ENCODE measurements around the gene UBE2QL1.
"Not testable (repeated sequence)": the region's sequence is repeated elsewhere in the genome, so short reads cannot be mapped to it uniquely, and the experiment has no call there.

Gene UBE2QL1

DNA sequence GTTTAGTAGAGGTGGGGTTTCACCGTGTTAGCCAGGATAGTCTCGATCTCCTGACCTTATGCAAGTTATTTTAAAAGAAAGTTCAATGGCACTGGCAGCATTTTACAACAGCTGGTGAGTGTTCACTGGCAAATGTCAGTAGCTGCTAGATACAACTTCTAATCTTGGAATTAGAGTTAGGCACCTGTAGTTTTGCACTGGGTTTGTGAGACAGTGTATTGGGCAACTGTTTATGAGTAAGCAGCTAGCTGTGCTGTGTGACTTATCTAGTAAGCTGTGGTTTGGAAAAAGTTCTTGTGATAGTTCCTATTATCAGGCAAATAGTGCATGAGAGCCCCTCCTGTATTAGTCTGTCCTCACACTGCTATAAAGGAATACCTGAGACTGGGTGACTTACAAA lies 61.5 kb downstream of the UBE2QL1 start:
- H3K4me3 ChIP-seq (ENCODE audit: low read length): no peak overlapping the region
- no peak for DNase-seq (ENCODE audit: low read depth, low spot score)

GRCh38 chr5:6510973-6511372 lies 62.3 kb downstream of the UBE2QL1 start:
- H3K4me3 ChIP-seq (ENCODE audit: low read length): no peak overlapping the region
- no peak for DNase-seq (ENCODE audit: low read depth, low spot score)

DNA sequence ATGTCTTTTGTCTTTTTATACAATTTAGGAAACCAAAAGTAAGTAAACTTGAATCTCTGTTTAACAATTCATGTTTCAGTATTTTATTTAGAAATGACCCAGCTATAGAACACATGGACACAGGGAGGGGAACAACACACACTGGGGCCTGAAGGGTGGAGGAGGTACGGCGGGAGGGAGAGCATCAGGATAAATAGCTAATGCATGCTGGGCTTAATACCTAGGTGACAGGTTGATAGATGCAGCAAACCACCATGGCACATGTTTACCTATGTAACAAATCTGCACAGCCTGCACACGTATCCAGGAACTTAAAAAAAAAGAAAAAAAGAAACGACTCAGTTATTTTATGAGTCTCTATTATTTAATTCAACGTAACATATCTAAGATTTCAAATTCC lies 67.2 kb downstream of the UBE2QL1 start:
- not testable (repeated sequence) for H3K4me3 ChIP-seq (ENCODE audit: low read length); DNase-seq (ENCODE audit: low read depth, low spot score)

GRCh38 chr5:6516823-6517222 lies 68.2 kb downstream of the UBE2QL1 start:
- DNase-seq (ENCODE audit: low read depth, low spot score): no peak
- no peak overlapping the region for H3K4me3 ChIP-seq (ENCODE audit: low read length)

GRCh38 chr5:6517510-6517909 lies 68.9 kb downstream of the UBE2QL1 start:
- DNase-seq (ENCODE audit: low read depth, low spot score): no peak
- H3K4me3 ChIP-seq (ENCODE audit: low read length): no peak overlapping the region

DNA sequence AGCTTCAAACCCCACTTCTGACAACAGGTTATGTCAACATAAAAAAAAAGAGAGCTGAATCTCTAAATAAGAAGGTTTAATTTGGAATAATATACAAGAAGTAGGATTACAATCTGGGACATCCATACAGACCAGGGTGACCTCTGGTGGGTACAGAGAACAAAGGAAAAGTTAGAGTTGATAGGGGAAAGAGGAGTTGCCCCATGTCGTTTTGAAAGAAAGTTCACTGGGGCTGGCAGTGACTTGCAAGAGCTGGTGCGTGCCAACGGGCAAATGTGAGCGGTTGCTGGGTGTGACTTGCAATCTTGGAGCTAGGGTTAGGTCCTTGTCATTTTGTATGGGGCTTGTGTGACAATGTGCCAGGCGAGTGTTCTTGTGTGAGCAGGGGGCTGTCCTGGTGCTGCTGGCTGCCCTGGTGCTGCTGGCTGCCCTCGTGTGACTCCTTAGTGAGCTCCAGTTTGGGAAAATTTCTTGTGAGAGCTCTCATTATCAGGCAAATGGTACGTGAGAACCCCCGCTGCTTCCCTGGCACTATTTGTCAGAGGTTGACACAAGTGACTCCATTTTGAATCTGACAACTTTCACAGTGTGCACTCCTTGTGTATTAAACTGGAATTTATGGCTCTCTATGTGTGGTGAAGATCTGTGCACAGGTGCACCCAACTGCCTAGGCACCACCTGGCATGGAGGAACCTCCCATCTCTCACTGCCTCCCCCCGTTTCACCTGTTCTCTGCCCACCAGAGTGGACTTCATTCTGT lies 69.8 kb downstream of the UBE2QL1 start:
- no peak overlapping the region for H3K4me3 ChIP-seq (ENCODE audit: low read length)
- DNase-seq (ENCODE audit: low read depth, low spot score): no peak

- no peak for DNase-seq (ENCODE audit: low read depth, low spot score)
- H3K4me3 ChIP-seq (ENCODE audit: low read length): no peak overlapping the region
Observed at GRCh38 chr5:6520201-6520600, 71.5 kb downstream of the UBE2QL1 start.

DNA sequence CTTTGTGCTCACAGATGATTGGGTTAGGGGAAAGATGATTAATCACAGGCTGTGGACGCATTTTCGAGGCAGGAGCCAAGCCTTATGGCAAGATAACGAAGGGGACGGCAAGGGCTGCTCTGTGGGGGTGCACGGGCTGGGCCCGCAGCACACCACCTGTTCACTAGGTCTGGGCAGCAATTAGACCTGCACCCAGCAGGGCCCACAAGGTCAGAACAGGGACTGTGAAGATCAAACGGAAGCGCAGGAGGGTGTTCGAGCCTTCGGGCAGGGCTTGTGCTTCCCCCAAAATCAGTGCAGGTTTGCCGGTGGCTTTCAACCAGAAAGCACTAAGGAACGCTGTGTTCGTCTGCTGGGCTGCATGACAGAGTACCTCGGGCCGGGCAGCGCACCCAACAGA lies 73.7 kb downstream of the UBE2QL1 start:
- H3K4me3 ChIP-seq (ENCODE audit: low read length): no peak overlapping the region
- no peak for DNase-seq (ENCODE audit: low read depth, low spot score)

DNA sequence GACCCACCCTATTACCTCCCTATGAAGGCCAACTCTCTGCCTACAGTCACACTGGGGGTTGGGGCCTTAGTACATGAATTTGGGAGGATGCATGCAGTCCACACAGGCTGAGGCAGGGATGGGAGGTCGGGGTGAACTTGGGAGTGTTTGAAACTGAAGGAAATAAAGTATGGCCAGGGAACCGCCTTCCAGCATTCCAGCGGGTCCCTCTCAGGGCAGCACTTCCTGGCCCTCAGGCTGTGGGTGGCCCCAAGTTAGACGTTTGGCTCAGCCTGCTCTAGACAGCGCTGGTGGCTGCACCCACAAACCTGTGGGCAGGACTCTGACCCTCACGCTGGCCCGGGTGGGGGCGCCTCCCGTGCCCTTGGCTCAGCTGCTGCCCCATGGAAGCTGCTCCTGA lies 74.3 kb downstream of the UBE2QL1 start:
- no peak for DNase-seq (ENCODE audit: low read depth, low spot score)
- no peak overlapping the region for H3K4me3 ChIP-seq (ENCODE audit: low read length)

GRCh38 chr5:6525422-6525821 lies 76.8 kb downstream of the UBE2QL1 start:
- no peak overlapping the region for H3K4me3 ChIP-seq (ENCODE audit: low read length)
- DNase-seq (ENCODE audit: low read depth, low spot score): no peak

DNA sequence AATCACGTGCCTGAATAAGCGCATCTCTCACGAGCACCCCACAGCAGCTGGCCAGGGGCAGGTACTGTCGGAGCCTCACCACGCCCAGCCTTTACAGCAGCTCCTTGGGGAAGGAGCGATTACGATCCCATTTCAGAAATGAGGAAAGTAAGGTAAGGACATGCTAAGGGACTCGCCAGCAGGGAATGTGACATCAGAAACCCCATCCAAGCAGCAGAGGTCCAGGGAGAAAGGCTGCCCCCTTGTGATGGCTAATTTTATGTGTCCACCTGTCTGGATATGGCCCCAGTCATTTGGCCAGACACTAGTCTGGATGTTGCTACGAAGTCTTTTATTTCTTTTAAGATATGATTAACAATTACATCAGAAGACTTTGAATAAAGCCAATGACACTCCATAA lies 77.3 kb downstream of the UBE2QL1 start:
- no peak overlapping the region for H3K4me3 ChIP-seq (ENCODE audit: low read length)
- no peak for DNase-seq (ENCODE audit: low read depth, low spot score)

GRCh38 chr5:6527749-6528455 lies 79.2 kb downstream of the UBE2QL1 start:
- no peak for DNase-seq (ENCODE audit: low read depth, low spot score)
- no peak overlapping the region for H3K4me3 ChIP-seq (ENCODE audit: low read length)

GRCh38 chr5:6535594-6535993 lies 86.9 kb downstream of the UBE2QL1 start:
- no peak for DNase-seq (ENCODE audit: low read depth, low spot score)
- no peak overlapping the region for H3K4me3 ChIP-seq (ENCODE audit: low read length)

DNA sequence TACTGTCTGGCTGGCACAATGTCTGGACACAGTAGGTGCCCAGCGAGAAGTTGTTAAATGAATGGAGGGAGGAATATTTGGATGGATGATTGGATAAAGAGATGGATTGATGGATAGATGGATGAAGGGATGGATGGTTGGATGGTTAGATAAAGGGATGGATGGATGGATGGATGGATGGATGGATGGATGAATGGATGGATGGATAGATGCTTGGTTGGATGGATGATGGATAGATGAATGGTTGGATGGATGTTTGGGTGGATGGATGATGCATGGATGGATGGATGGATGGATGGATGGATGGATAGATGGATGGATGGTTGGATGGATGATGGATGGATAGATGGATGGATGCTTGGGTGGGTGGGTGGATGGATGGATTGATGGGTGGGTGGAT lies 90.4 kb downstream of the UBE2QL1 start:
- H3K4me3 ChIP-seq (ENCODE audit: low read length): no peak overlapping the region
- DNase-seq (ENCODE audit: low read depth, low spot score): no peak

GRCh38 chr5:6540111-6540827 lies 91.6 kb downstream of the UBE2QL1 start:
- H3K4me3 ChIP-seq (ENCODE audit: low read length): no peak overlapping the region
- no peak for DNase-seq (ENCODE audit: low read depth, low spot score)

DNA sequence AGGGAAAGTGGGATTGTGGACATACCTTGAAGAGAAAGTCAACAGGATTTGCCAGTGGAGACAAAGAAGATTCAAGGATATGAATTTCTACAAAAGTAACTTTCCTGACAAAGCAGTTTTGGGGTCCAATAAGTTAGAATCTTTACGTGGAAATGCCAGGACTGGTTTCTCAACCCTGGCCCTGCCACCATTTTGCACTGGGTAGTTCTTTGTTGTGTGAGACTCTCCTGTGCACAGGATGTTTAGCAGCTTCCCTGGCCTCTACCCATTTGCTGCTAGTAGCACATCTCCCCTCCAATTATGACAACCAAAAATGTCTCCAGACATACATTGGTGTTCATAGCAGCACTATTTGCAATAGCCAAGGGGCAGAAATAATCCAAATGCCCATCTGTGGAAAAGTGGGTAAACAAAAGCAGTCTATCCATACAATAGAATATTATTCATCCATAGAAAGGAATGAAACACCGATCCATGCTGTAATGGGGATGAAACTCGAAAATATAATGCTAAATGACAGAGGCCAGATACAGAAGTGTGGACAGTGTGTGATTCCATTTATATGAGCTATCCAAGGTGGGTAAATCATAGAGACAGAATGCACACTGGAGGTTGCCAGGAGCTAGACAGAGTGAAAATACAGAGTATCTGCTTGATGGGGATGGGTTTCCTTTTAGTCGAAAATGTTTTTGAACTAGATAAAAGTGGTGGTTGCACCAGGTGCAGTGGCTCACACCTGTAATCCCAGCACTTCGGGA lies 92.8 kb downstream of the UBE2QL1 start:
- DNase-seq (ENCODE audit: low read depth, low spot score): no peak
- no peak overlapping the region for H3K4me3 ChIP-seq (ENCODE audit: low read length)

- no peak for DNase-seq (ENCODE audit: low read depth, low spot score)
Observed at GRCh38 chr5:6542421-6543345, 94.0 kb downstream of the UBE2QL1 start.

DNA sequence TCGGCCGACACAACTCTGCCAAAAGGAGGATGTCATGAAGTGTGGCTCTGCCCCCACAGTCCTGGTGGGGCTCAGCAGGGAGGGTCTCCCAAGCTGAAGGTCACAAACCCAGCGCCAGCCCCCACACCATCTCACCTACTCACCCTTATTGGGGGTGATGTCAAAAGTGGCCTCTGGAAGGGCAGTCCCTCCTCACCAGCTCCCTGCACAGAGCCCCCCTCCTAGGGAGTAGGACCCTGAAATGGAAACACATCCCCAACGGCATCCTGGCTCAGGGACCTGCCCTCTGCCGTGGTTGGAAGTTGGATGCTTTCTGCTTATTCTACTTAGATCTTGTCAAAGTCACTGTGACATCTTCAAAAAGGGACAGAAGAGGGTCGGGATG lies 94.7 kb downstream of the UBE2QL1 start:
- DNase-seq (ENCODE audit: low read depth, low spot score): no peak
- H3K4me3 ChIP-seq (ENCODE audit: low read length): no peak overlapping the region

More at GRCh38 chr5:6542421-6543345, 94.0 kb downstream of the UBE2QL1 start:
- no peak overlapping the region for H3K4me3 ChIP-seq (ENCODE audit: low read length)

Measured in Jurkat, Clone E6-1 (cell line).